Neural progenitor cell (in vitro differentiated cells): ENCODE measurements around the gene RAB25.

ENCODE experiments used
- CTCF ChIP-seq: fragments of 200-600 bp; sonication (generic); IDR thresholded peaks from 2 replicates; pipeline ENCODE4 v1.5.1; 2017; ENCODE audit warnings: antibody characterized with exemption, mild to moderate bottlenecking
- EZH2 ChIP-seq: fragments of 200-600 bp; sonication (generic); IDR thresholded peaks from 2 replicates; pipeline ENCODE4 v1.6.1; 2017; ENCODE audit warnings: antibody characterized with exemption, mild to moderate bottlenecking, moderate library complexity

DNA sequence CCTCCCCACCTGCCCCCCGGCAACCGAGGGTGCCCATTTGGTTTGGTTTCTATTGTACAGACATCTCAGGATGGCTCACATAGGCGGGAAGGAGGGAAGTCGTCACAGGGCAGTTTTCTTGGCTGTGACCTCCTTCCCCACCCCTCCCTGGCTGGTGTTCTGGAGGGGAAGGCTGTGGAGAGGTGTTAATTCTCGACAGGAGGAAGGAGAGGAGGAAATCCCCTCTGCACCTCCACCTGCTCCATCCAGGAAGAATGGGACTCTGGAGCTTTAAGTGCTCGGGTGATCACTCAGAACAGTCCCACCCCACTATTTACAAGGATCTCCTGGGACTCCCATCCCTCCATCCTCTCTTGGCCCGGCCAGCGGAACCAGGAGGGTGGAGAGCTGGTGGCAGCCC lies 13.7 kb downstream of the RAB25 start:
- no peak for TF ChIP-seq CTCF
- TF ChIP-seq EZH2, result no peak
